PC-9 (cell line): ENCODE results near the gene PNPO.

Source experiments
- CTCF ChIP-seq: fragments of 200-600 bp; sonication (generic); conservative IDR thresholded peaks from 2 replicates; pipeline ENCODE4 v1.6.1; 2017; ENCODE audit warnings: mixed run types, antibody characterized with exemption, mild to moderate bottlenecking, moderate library complexity
- EZH2 ChIP-seq: fragments of 200-600 bp; sonication (generic); IDR thresholded peaks from 2 replicates; pipeline ENCODE4 v1.8.0; 2017; ENCODE audit warnings: antibody characterized with exemption, low read depth

- TF ChIP-seq CTCF (no peak), EZH2 (no peak)
Observed at GRCh38 chr17:47952171-47953021, 11.0 kb downstream of the PNPO start.
